Transverse colon (tissue), 3 donors: ENCODE measurements around the gene UBXN1.

Source experiments
- POLR2A ChIP-seq: fragments of 450-650 bp; IDR thresholded peaks from one replicate; pipeline ENCODE4 v1.6.1; 2016; ENCODE audit warnings: antibody characterized with exemption, mild to moderate bottlenecking, moderate library complexity
- POLR2AphosphoS5 ChIP-seq, 3 donors: sonication (generic); formaldehyde crosslinking; IDR thresholded peaks; one replicate each; pipeline ENCODE4 v1.6.1; 2016; ENCODE audit warnings: antibody characterized with exemption in 3 of 3

GRCh38 chr11:62632492-62632891 is 46.4 kb downstream of the UBXN1 start:
- TF ChIP-seq POLR2A (no peak), POLR2AphosphoS5 (IDR thresholded peaks at IDR 0.05) (no peak)
